K562 (cell line): ENCODE data around the gene DDAH2. TPM values are rescaled to one million over a fixed set of nuclear protein-coding genes. Genes with fewer than 3 reads are reported as not detected.

Experiments used
- E2F6 ChIP-seq, 2 experiments: IDR thresholded peaks; 2 replicates each; pipeline ENCODE4 v1.6.1; 2011; ENCODE audit warnings: borderline replicate concordance in 1 of 2, control low read depth in 1 of 2, low read depth in 1 of 2, low read length in 1 of 2, mild to moderate bottlenecking in 1 of 2, mixed read lengths in 1 of 2, moderate library complexity in 1 of 2; ENCODE audit not compliant: insufficient read depth in 1 of 2, insufficient read length in 1 of 2, poor library complexity in 1 of 2, severe bottlenecking in 1 of 2; ENCODE audit errors: extremely low read depth in 1 of 2
- ETS2 ChIP-seq: IDR thresholded peaks from 2 replicates; pipeline ENCODE4 v1.6.1; 2016; ENCODE audit warnings: borderline replicate concordance, missing genetic modification characterization, mild to moderate bottlenecking, moderate library complexity, missing compliant biosample characterization; ENCODE audit not compliant: poor library complexity, severe bottlenecking
- FOSL1 ChIP-seq: fragments of 200-800 bp; sonication (Bioruptor generic); conservative IDR thresholded peaks from 2 replicates; pipeline ENCODE4 v1.6.1; 2016; ENCODE audit warnings: missing genetic modification characterization, missing compliant biosample characterization
- FOXM1 ChIP-seq, 2 experiments: fragments of 450-650 bp in 1 of 2; sonication (generic) in 1 of 2; formaldehyde crosslinking in 1 of 2; IDR thresholded peaks; 2 replicates each; pipeline versions ENCODE4 v1.6.1 to v1.9.0; 2017 to 2022; ENCODE audit warnings: low read depth in 2 of 2, mild to moderate bottlenecking in 2 of 2, missing genetic modification reagents in 1 of 2, moderate library complexity in 1 of 2
- JUND ChIP-seq, 2 experiments: IDR thresholded peaks; 2 replicates in 1 of 2; 3 replicates in 1 of 2; pipeline ENCODE4 v1.6.1; 2011; ENCODE audit warnings: borderline replicate concordance in 2 of 2, low read depth in 2 of 2, low read length in 2 of 2, improper control_type of control experiment in 1 of 2, missing biosample characterization in 1 of 2, missing genetic modification characterization in 1 of 2, missing genetic modification reagents in 1 of 2
- MECOM ChIP-seq: fragments of 250-450 bp; sonication (Bioruptor Pico); IDR thresholded peaks from 2 replicates; pipeline ENCODE4 v1.8.0; 2022; ENCODE audit warnings: inconsistent platforms
- RBM39 ChIP-seq: fragments of 200-400 bp; formaldehyde crosslinking; optimal IDR thresholded peaks from 2 replicates; pipeline ENCODE3; 2018; ENCODE audit warnings: low read depth, low read length
- ZNF133 ChIP-seq: fragments of 250-450 bp; sonication (Bioruptor Pico); IDR thresholded peaks from 2 replicates; pipeline ENCODE4 v1.4.0; 2020; ENCODE audit warnings: mild to moderate bottlenecking
- ZNF586 ChIP-seq: fragments of 450-650 bp; formaldehyde crosslinking; conservative IDR thresholded peaks from 2 replicates; pipeline ENCODE4 v1.4.0; 2020; ENCODE audit warnings: mild to moderate bottlenecking, moderate library complexity
- ZNF75A ChIP-seq: fragments of 450-650 bp; formaldehyde crosslinking; IDR thresholded peaks from 2 replicates; pipeline ENCODE4 v1.4.0; 2020; ENCODE audit warnings: mild to moderate bottlenecking
- polyA plus RNA-seq, 8 experiments: library from polyadenylated mRNA; depleted of rRNA in 4 of 8; stranded (reverse) in 5 of 8; unstranded in 3 of 8; fragments of >200 nt; fragmentation: Nextera tagmentation in 2 of 8; fragmentation: Illumina TruSeq in 1 of 8; extraction: Ambion mirVana in 2 of 8; extraction: Trizol in 1 of 8; gene quantifications; 2 replicates each; pipeline versions ENCODE4 v1.2.1 to v1.2.3, GENCODE V29; 2011 to 2014; ENCODE audit warnings: inconsistent platforms in 1 of 8, missing spikeins in 1 of 8
- total RNA-seq, 7 experiments: library from RNA; depleted of rRNA in 6 of 7; stranded (reverse); fragments of >200 nt in 6 of 7; fragmentation: Illumina TruSeq in 2 of 7; extraction: Trizol in 2 of 7; gene quantifications; 2 replicates each; pipeline versions ENCODE4 v1.2.1 to v1.2.3, GENCODE V29; 2011 to 2021; ENCODE audit warnings: low replicate concordance in 1 of 7
- TF ChIP-seq, protein P1 (sequence below): sonication (generic); formaldehyde crosslinking; IDR thresholded peaks from 2 replicates; pipeline ENCODE4 v1.9.0; 2022; ENCODE audit warnings: mild to moderate bottlenecking, missing genetic modification reagents
- TF ChIP-seq, protein P2 (sequence below): fragments of 450-650 bp; IDR thresholded peaks from 2 replicates; pipeline ENCODE4 v1.7.1; 2018; ENCODE audit warnings: mild to moderate bottlenecking, low read depth; ENCODE audit not compliant: partially characterized antibody

The DDAH2 gene
- total and polyA plus RNA-seq, 9 of the 15 experiments (the other 6 are each of a cell fraction or from before 2014, with no cell fraction given), result 1.8 to 45.4 (median 21.4) TPM

DNA sequence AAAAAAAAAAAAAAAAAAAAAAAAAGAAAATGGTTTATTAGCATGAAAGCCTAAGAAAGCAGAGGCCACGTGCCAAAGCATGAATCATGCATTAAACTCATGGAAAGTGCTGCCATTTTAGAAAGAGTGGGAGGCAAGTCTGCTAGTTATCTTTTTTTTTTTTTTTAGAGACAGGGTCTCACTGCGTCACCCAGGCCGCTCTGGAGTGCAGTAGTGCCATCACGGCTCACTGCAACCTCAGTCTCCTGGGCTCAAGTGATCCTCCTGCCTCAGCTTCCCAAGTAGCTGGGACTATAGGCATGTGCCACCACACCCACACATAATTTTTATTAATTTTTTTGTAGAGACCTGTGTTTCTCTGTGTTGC, 42.9 kb upstream of the DDAH2 start (continued):
- TF ChIP-seq FOXM1 (IDR thresholded peaks at IDR 0.05; ENCODE audit: low read depth) (no peak), FOXM1 (CRISPR knock-in tag; IDR thresholded peaks at IDR 0.05; ENCODE audit: low read depth) (no peak), MECOM (0 out of 2 replicates have a peak, but pooled peaks have one; percentile 13), ZNF75A (CRISPR knock-in tag) (no peak), FOSL1 (tag) (peak; percentile 59), ZNF586 (CRISPR knock-in tag) (no peak), JUND (IDR thresholded peaks at IDR 0.05; ENCODE audit: borderline replicate concordance, low read depth, low read length) (peak; percentile 60), JUND (tag; IDR thresholded peaks at IDR 0.05; ENCODE audit: borderline replicate concordance, low read depth, low read length) (0 out of 3 replicates have a peak, but pooled peaks have one; percentile 23), ETS2 (no peak), ZNF133 (no peak), RBM39 (no peak), E2F6 (IDR thresholded peaks at IDR 0.05; ENCODE audit: borderline replicate concordance in 1 of 2, extremely low read depth in 1 of 2, insufficient read depth in 1 of 2, insufficient read length in 1 of 2, low read depth in 1 of 2, low read length in 1 of 2, poor library complexity in 1 of 2, severe bottlenecking in 1 of 2) (peak in 1 of 2 experiments; percentile 43)
- TF ChIP-seq, protein P1, sequence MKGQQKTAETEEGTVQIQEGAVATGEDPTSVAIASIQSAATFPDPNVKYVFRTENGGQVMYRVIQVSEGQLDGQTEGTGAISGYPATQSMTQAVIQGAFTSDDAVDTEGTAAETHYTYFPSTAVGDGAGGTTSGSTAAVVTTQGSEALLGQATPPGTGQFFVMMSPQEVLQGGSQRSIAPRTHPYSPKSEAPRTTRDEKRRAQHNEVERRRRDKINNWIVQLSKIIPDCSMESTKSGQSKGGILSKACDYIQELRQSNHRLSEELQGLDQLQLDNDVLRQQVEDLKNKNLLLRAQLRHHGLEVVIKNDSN, result peak; percentile 63
- TF ChIP-seq, protein P2, sequence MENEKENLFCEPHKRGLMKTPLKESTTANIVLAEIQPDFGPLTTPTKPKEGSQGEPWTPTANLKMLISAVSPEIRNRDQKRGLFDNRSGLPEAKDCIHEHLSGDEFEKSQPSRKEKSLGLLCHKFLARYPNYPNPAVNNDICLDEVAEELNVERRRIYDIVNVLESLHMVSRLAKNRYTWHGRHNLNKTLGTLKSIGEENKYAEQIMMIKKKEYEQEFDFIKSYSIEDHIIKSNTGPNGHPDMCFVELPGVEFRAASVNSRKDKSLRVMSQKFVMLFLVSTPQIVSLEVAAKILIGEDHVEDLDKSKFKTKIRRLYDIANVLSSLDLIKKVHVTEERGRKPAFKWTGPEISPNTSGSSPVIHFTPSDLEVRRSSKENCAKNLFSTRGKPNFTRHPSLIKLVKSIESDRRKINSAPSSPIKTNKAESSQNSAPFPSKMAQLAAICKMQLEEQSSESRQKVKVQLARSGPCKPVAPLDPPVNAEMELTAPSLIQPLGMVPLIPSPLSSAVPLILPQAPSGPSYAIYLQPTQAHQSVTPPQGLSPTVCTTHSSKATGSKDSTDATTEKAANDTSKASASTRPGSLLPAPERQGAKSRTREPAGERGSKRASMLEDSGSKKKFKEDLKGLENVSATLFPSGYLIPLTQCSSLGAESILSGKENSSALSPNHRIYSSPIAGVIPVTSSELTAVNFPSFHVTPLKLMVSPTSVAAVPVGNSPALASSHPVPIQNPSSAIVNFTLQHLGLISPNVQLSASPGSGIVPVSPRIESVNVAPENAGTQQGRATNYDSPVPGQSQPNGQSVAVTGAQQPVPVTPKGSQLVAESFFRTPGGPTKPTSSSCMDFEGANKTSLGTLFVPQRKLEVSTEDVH, result no peak
